PC-3 (cell line): ENCODE results near the gene FAM162A. TPM values are rescaled to one million over a fixed set of nuclear protein-coding genes. Genes with fewer than 3 reads are reported as not detected.

Experiments used
- ATAC-seq: fragments of 200-7000 bp; cut with Tn5 transposase; 2 replicates; pipeline ENCODE4 v1.9.1; 2020; ENCODE audit warnings: mild to moderate bottlenecking, moderate library complexity
- Bru-seq: library from RNA; stranded (reverse); fragments of 400-500 nt; gene quantifications from one replicate; lab custom pipeline; 2021; lab: Mats Ljungman, UMichigan
- BruChase-seq, 2 experiments: library from RNA; stranded (reverse); fragments of 400-500 nt; gene quantifications; one replicate each; lab custom pipeline; 2021; lab: Mats Ljungman, UMichigan
- BruUV-seq: library from RNA; stranded (reverse); fragments of 400-500 nt; replicated peaks from 2 replicates; lab custom pipeline; 2021; lab: Mats Ljungman, UMichigan
- CTCF ChIA-PET: fragments of 300-600 bp; sonication (Branson Sonifier 250); formaldehyde crosslinking; loops from one replicate; lab custom pipeline; 2022; ENCODE audit warnings: antibody characterized with exemption; lab: Charles Lee
- POLR2A ChIA-PET: fragments of 300-600 bp; sonication (Branson Sonifier 250); formaldehyde crosslinking; loops from one replicate; lab custom pipeline; 2022; ENCODE audit warnings: antibody characterized with exemption; ENCODE audit not compliant: unreplicated experiment; lab: Charles Lee
- DNase-seq: peaks from one replicate; pipeline ENCODE4 v3.0.0-alpha.2; 2015
- H2AFZ ChIP-seq: fragments of 300-600 bp; sonication (generic); 2 replicates; pipeline ENCODE4 v1.6.0; 2016; ENCODE audit warnings: antibody characterized with exemption, low read length
- H3F3A ChIP-seq: fragments of 300-600 bp; sonication (generic); one replicate; pipeline ENCODE4 v1.6.0; 2017; ENCODE audit warnings: antibody characterized with exemption, low read length, control low read depth, mild to moderate bottlenecking; ENCODE audit not compliant: unreplicated experiment
- H3K27ac ChIP-seq: fragments of 300-600 bp; sonication (generic); 2 replicates; pipeline ENCODE4 v1.5.1; 2016; ENCODE audit warnings: mild to moderate bottlenecking, low read length
- H3K27me3 ChIP-seq: fragments of 300-600 bp; sonication (generic); 2 replicates; pipeline ENCODE4 v1.6.1; 2016; ENCODE audit warnings: low read length, mixed read lengths
- H3K36me3 ChIP-seq: fragments of 300-600 bp; sonication (generic); 2 replicates; pipeline ENCODE4 v1.6.1; 2016; ENCODE audit warnings: low read depth, mixed run types, low read length, mixed read lengths
- H3K4me1 ChIP-seq: fragments of 300-600 bp; sonication (generic); 2 replicates; pipeline ENCODE4 v1.5.1; 2016; ENCODE audit warnings: low read length; ENCODE audit not compliant: insufficient read depth
- H3K4me2 ChIP-seq: fragments of 300-600 bp; sonication (generic); 2 replicates; pipeline ENCODE4 v1.6.0; 2016; ENCODE audit warnings: low read length
- H3K4me3 ChIP-seq: fragments of 300-600 bp; sonication (generic); 2 replicates; pipeline ENCODE4 v1.5.1; 2016; ENCODE audit warnings: mild to moderate bottlenecking, low read length, mixed read lengths
- H3K79me2 ChIP-seq: fragments of 300-600 bp; sonication (generic); 2 replicates; pipeline ENCODE4 v1.6.1; 2017; ENCODE audit warnings: low read length, mixed read lengths
- H3K9ac ChIP-seq: fragments of 300-600 bp; sonication (generic); 2 replicates; pipeline ENCODE4 v1.6.0; 2016; ENCODE audit warnings: mild to moderate bottlenecking, low read length
- H3K9me2 ChIP-seq: fragments of 300-600 bp; sonication (generic); replicated peaks from 2 replicates; pipeline ENCODE4 v1.6.1; 2016; ENCODE audit warnings: mixed run types, low read length, mixed read lengths
- H3K9me3 ChIP-seq: fragments of 300-600 bp; sonication (generic); 2 replicates; pipeline ENCODE4 v1.6.1; 2016; ENCODE audit warnings: low read length, mixed read lengths
- H4K20me1 ChIP-seq: fragments of 300-600 bp; sonication (generic); 2 replicates; pipeline ENCODE4 v1.6.1; 2016; ENCODE audit warnings: low read length, mixed read lengths
- CTCF ChIP-seq: fragments of 300-600 bp; sonication (generic); conservative IDR thresholded peaks from 2 replicates; pipeline ENCODE4 v1.5.1; 2017; ENCODE audit warnings: antibody characterized with exemption, low read depth, mild to moderate bottlenecking, low read length
- EZH2 ChIP-seq: fragments of 300-600 bp; sonication (generic); IDR thresholded peaks from one replicate; pipeline ENCODE4 v1.6.1; 2017; ENCODE audit warnings: antibody characterized with exemption, mild to moderate bottlenecking, low read length; ENCODE audit not compliant: unreplicated experiment
- EZH2phosphoT487 ChIP-seq: fragments of 300-600 bp; sonication (generic); IDR thresholded peaks from 2 replicates; pipeline ENCODE4 v1.6.1; 2018; ENCODE audit warnings: mild to moderate bottlenecking, antibody characterized with exemption, low read length, borderline replicate concordance
- intact Hi-C: fragments of 100-400 bp; cut with micrococcal nuclease; formaldehyde crosslinking; loops from 2 replicates; pipeline ENCODE4 v1.9.0; 2023
- long read RNA-seq: library from polyadenylated mRNA; unstranded; transcript quantifications from one replicate; pipeline ENCODE4 v2.0.0, GENCODE V29; 2021; ENCODE audit not compliant: unreplicated experiment
- total RNA-seq: library from RNA; depleted of rRNA; stranded (reverse); fragments of >200 nt; gene quantifications from 2 replicates; pipeline ENCODE4 v1.2.3, GENCODE V29; 2014; rRNA removed

FAM162A gene
- 86.4 and 126 TPM in 2 replicates for total RNA-seq
- percentile 87 among the genes with signal in this experiment for Bru-seq, nascent RNA
- percentile 71 among the genes with signal in this experiment for BruChase-seq, experiment 1, labeled RNA remaining after a 6-hour chase
- percentile 73 among the genes with signal in this experiment for BruChase-seq, experiment 2, labeled RNA remaining after a 2-hour chase
- long read RNA-seq, transcript FAM162A-203 (5 exons, 3,052 nt) = major isoform, 76 of 132 reads
- long read RNA-seq, partial matches to known transcripts = 35 of 132 reads
- long read RNA-seq, other reads (novel, unspliced or antisense) = 18 of 132 reads

- H3K79me2 ChIP-seq = peaks cover 90% of the 10 kb centered on the region
- TSS peak; percentile 55 for BruUV-seq
- TF ChIP-seq EZH2 (no peak), EZH2phosphoT487 (peak; percentile 70; the same call in 1 of the 2 replicates), CTCF (peak; percentile 83)
Observed at GRCh38 chr3:122383771-122384697, at the start of gene FAM162A. TSS of gene FAM162A (plus strand) at chr3:122384182. CDS start at chr3:122384266, 84 bp downstream.

GRCh38 chr3:122342803-122343202 lies 41.2 kb upstream of the FAM162A start:
- Histone ChIP-seq H3K4me2 (no peak overlapping the region), H2AFZ (no peak overlapping the region), H3K9ac (no peak overlapping the region), H3K79me2 (no peaks in the 10 kb centered on the region), H4K20me1 (no peaks in the 10 kb centered on the region), H3K9me3 (peaks cover 4% of the 10 kb centered on the region; the same call in 1 of the 2 replicates), H3K27ac (no peak overlapping the region), H3K4me3 (no peak overlapping the region), H3F3A (no peaks in the 10 kb centered on the region), H3K36me3 (no peaks in the 10 kb centered on the region), H3K27me3 (no peaks in the 10 kb centered on the region), H3K9me2 (no peaks in the 10 kb centered on the region), H3K4me1 (no peaks in the 10 kb centered on the region; the same call in 1 of the 2 replicates)
- no peak for ATAC-seq
- BruUV-seq = no TSS peak
- DNase-seq = no peak
- CTCF ChIA-PET = no interaction called here
- POLR2A ChIA-PET = no interaction called here
- intact Hi-C loops = no loop called here
- TF ChIP-seq CTCF = no peak
- TF ChIP-seq EZH2phosphoT487 = no peak
- TF ChIP-seq EZH2 = no peak

More at GRCh38 chr3:122383771-122384697, at the start of gene FAM162A:
- H3K9me3 ChIP-seq = no peaks in the 10 kb centered on the region
- H3K9ac ChIP-seq = peak within 1 kb of the TSS; percentile 90
- ChIA-PET CTCF (interaction anchor here (0.6 to 1.4 kb wide), 5 partner anchors 9 to 335 kb away, joined by 3 to 26 read pairs (median 9); no protein-coding TSS in a partner anchor), POLR2A (interaction anchor here (0.5 to 1.7 kb wide), 14 partner anchors 9 to 973 kb away, joined by 3 to 14 read pairs (median 4); partner anchors contain the start of gene WDR5B)
- H3F3A ChIP-seq = no peaks in the 10 kb centered on the region
- DNase-seq = peak; percentile 98
- intact Hi-C loops = loop anchor here (1.0 kb wide), 3 partner anchors 19 to 78 kb away; partner anchors contain the start of gene WDR5B
- H3K27ac ChIP-seq = peak within 1 kb of the TSS; percentile 40
- H3K4me1 ChIP-seq = peaks cover 44% of the 10 kb centered on the region
- H3K4me3 ChIP-seq = peak within 1 kb of the TSS; percentile 90
- peak; percentile 90 for ATAC-seq
- no peaks in the 10 kb centered on the region for H3K27me3 ChIP-seq
- H2AFZ ChIP-seq = peak within 1 kb of the TSS; percentile 89
- H4K20me1 ChIP-seq = no peaks in the 10 kb centered on the region
- peaks cover 12% of the 10 kb centered on the region; the same call in 1 of the 2 replicates for H3K36me3 ChIP-seq
- H3K4me2 ChIP-seq = peak within 1 kb of the TSS; percentile 87
- H3K9me2 ChIP-seq = no peaks in the 10 kb centered on the region
